ENCODE measurements around the gene IFT43. TPM values are rescaled to one million over a fixed set of nuclear protein-coding genes. Genes with fewer than 3 reads are reported as not detected.

The IFT43 gene
- polyA plus RNA-seq, 3 donors: 10.3 to 12.4 (median 10.5) TPM

GRCh38 chr14:76101391-76102379 lies 116.1 kb downstream of the IFT43 start:
- H3K27ac ChIP-seq (ENCODE audit: low read depth in 1 of 2, low read length in 2 of 2): no peak overlapping the region
- WGBS (ENCODE audit: insufficient coverage): 82% methylated on average over 7 of the region's 10 CpGs
- Mint-ChIP-seq H3K4me3 (no peak overlapping the region), H3K27me3 (ENCODE audit: low read depth in 3 of 3) (peaks cover 0 to 11% (median 7%) of the 10 kb centered on the region in 3 donors), H3K36me3 (no peaks in the 10 kb centered on the region), H3K9me3 (no peaks in the 10 kb centered on the region), H3K27ac (no peak overlapping the region), H3K4me1 (no peaks in the 10 kb centered on the region)
- H3K4me3 ChIP-seq (replicated peaks in 1 of 3; ENCODE audit: low read depth in 2 of 3, low read length in 3 of 3): no peak overlapping the region
- DNase-seq: no peak
- no peak overlapping the region for H3K9ac ChIP-seq (ENCODE audit: insufficient read depth, low read length, poor library complexity, severe bottlenecking)
- no peaks in the 10 kb centered on the region for H3K4me1 ChIP-seq (ENCODE audit: control insufficient read depth in 1 of 2, insufficient read depth in 2 of 2, low read length in 2 of 2)
- no peaks in the 10 kb centered on the region for H3K79me2 ChIP-seq (ENCODE audit: insufficient read depth, low read length)
- H3K36me3 ChIP-seq (replicated peaks in 1 of 2; ENCODE audit: control insufficient read depth in 1 of 2, insufficient read depth in 2 of 2, low read length in 2 of 2): no peaks in the 10 kb centered on the region
- intact Hi-C loops (cut with micrococcal nuclease): no loop called here
- no peaks in the 10 kb centered on the region for H3K27me3 ChIP-seq (ENCODE audit: control insufficient read depth in 2 of 2, insufficient read depth in 2 of 2, low read length in 2 of 2)
- H4K20me1 ChIP-seq (ENCODE audit: insufficient read depth, low read length): no peaks in the 10 kb centered on the region
- no peak for TF ChIP-seq CTCF (IDR thresholded peaks at IDR 0.05)
- no peak overlapping the region for H2AFZ ChIP-seq (ENCODE audit: insufficient read depth, low read depth, low read length, poor library complexity, severe bottlenecking)
- H3K4me2 ChIP-seq (replicated peaks; ENCODE audit: extremely low read depth, low read length, poor library complexity, severe bottlenecking): no peak overlapping the region
- H3K9me3 ChIP-seq (replicated peaks in 1 of 2; ENCODE audit: control insufficient read depth in 1 of 2, insufficient read depth in 1 of 2, low read length in 2 of 2): no peaks in the 10 kb centered on the region

DNA sequence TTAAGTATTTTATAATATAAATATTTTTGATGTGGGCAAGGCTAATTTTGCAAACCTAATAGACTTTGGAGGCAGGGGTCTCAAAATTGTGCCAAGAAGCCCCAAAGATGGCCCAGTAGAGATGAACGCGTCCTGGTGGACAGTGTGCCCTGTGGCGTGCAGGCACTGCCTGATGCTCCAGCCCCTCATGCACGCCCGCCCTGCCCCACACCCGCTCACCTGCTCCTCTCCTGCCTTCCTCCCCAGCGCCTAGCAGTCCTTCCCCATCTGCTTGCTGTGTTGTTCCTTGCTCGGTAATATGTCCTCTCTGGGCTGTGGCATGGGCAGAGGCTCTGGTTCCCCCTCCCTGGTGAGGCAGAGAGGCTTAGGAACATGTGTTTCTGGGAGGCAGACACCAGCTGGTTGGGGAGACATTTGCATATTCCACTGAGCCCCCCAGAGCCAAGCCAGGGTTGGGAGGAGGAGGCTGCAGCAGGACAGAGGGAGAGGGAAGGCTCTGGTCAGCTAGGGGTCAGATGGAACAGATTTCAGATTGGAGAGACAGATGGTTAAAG lies 119.3 kb downstream of the IFT43 start:
- no peaks in the 10 kb centered on the region for H3K9me3 ChIP-seq (replicated peaks in 1 of 2; ENCODE audit: control insufficient read depth in 1 of 2, insufficient read depth in 1 of 2, low read length in 2 of 2)
- H3K9ac ChIP-seq (ENCODE audit: insufficient read depth, low read length, poor library complexity, severe bottlenecking): no peak overlapping the region
- no peaks in the 10 kb centered on the region for H3K4me1 ChIP-seq (ENCODE audit: control insufficient read depth in 1 of 2, insufficient read depth in 2 of 2, low read length in 2 of 2)
- H3K27me3 ChIP-seq (ENCODE audit: control insufficient read depth in 2 of 2, insufficient read depth in 2 of 2, low read length in 2 of 2): no peaks in the 10 kb centered on the region
- TF ChIP-seq CTCF (IDR thresholded peaks at IDR 0.05): no peak
- no peak overlapping the region for H3K4me3 Mint-ChIP-seq
- H3K9me3 Mint-ChIP-seq: peaks cover 0 to 6% (median 0%) of the 10 kb centered on the region in 7 donors
- no peak overlapping the region for H3K27ac ChIP-seq (ENCODE audit: low read depth in 1 of 2, low read length in 2 of 2)
- no peak overlapping the region for H3K27ac Mint-ChIP-seq
- H3K27me3 Mint-ChIP-seq (ENCODE audit: low read depth in 3 of 3): peaks cover 5 to 12% (median 6%) of the 10 kb centered on the region in 3 donors
- H3K36me3 ChIP-seq (replicated peaks in 1 of 2; ENCODE audit: control insufficient read depth in 1 of 2, insufficient read depth in 2 of 2, low read length in 2 of 2): no peaks in the 10 kb centered on the region
- H3K4me1 Mint-ChIP-seq: no peaks in the 10 kb centered on the region
- H4K20me1 ChIP-seq (ENCODE audit: insufficient read depth, low read length): no peaks in the 10 kb centered on the region
- H2AFZ ChIP-seq (ENCODE audit: insufficient read depth, low read depth, low read length, poor library complexity, severe bottlenecking): no peak overlapping the region
- intact Hi-C loops (cut with micrococcal nuclease): no loop called here
- 81% methylated on average over 4 of the region's 8 CpGs for WGBS (ENCODE audit: insufficient coverage)
- H3K79me2 ChIP-seq (ENCODE audit: insufficient read depth, low read length): no peaks in the 10 kb centered on the region
- no peaks in the 10 kb centered on the region for H3K36me3 Mint-ChIP-seq
- H3K4me3 ChIP-seq (replicated peaks in 1 of 3; ENCODE audit: low read depth in 2 of 3, low read length in 3 of 3): no peak overlapping the region
- DNase-seq: no peak
- H3K4me2 ChIP-seq (replicated peaks; ENCODE audit: extremely low read depth, low read length, poor library complexity, severe bottlenecking): no peak overlapping the region
